GM12874 (cell line): ENCODE data around the gene OR2B2.

Source experiments
- CTCF ChIP-seq: IDR thresholded peaks from 2 replicates; pipeline ENCODE4 v1.5.1; 2011; ENCODE audit warnings: low read depth, mild to moderate bottlenecking, control low read depth, low read length, moderate library complexity; ENCODE audit not compliant: insufficient read depth

The OR2B2 gene

DNA sequence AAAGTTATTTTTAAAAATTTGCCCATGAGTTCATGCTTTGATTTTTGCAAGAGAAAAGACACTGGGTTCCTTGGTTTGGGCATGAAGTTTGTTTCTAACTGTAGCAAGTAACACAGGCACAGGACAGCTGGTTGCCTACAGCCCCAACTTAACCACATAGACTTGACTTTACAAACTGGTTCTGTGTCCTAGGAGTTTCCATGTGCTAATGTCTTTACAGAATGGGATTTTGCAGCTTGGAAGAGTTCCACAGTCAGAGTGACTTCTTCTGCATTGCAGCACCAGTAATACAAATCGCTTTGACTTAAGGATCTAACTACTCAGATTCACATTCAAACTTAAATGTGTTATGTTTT lies 44.3 kb downstream of the OR2B2 start:
- no peak for TF ChIP-seq CTCF

DNA sequence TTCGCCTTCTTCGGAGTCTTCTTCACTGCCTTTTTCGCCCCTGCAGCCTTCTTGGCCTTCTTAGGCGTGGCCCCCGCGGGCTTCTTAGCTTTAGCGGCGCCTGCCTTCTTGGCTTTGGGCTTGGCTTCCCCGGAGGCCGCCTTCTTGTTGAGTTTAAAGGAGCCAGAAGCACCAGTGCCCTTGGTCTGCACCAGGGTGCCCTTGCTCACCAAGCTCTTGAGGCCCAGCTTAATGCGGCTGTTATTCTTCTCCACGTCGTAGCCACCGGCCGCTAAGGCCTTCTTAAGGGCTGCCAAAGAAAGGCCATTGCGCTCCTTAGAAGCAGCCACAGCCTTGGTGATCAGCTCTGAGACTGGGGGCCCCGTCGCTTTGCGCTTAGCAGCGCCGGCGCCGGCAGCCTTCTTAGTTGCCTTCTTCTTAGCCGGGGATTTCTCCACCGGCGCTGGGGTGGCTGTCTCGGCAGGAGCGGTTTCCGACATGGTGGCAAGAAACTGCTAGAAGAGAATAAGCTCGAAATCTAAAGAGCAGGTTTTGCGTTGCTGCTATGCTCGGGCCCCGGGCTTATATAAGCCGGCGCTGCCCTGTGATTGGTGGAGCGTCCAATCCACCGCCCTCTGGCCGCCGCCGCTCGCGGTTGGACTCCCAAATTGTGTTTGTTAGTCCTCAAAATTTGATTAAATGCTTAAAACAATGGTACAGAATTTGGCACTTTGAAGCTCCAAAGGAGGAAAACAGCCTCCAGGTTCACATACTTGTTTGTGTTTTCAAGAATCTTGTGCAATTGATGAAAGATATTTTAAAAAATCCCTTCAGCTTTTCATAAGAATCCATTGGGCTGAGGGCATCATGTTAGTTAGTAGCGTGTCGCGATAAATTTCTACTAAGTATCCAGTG lies 44.9 kb downstream of the OR2B2 start:
- no peak for TF ChIP-seq CTCF

DNA sequence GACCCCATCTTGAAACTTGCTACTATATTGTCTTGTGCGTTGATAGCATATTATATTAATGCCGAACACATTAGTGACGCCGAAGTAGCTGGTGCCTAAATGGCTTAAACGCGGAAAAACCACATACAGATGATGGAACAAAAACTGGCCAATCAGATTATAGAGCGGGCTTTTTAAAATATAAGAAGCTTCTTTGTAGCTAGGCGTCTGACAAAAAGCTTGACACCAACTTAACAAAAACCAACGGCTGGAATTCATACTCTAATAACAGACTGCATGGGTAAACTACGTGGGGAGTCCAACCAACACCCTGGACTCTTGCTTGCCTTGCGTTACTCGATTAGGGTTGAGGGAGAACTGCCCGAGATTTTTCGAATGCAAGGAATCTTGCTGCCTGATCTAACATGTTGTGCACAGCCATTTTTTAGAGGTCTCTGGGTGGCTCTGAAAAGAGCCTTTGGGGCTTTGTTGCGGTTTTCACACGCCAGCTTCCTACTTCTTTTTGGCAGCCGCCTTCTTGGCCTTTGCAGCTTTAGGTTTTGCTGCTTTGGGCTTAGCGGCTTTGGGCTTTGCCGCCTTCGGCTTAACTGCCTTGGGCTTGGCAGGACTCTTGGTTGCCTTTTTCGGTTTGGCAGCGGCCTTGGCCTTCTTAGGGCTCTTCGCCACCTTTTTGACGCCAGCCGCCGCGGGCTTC lies 45.7 kb downstream of the OR2B2 start:
- no peak for TF ChIP-seq CTCF

DNA sequence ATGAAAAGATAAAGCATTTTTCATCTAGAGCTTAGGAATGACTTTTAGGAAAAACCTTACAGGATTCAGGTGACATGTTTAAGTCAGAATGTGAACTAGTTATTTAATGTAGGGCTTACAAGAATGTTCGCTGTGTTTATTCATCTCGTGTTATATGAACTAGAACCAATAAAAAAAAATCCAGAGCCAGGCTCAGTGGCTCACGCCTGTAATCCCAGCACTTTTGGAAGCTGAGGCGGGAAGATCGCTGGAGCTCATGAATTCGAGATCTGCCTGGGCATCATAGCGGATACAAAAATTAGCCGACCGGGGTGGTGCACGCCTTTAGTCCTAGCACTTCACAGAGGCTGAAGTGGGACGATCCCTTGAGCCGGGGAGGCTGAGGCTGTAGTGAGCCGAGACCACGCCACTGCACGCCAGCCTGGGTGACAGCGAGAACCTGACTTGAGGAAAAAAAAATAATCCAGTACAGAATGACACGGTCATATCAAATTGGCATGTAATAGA lies 46.3 kb downstream of the OR2B2 start:
- TF ChIP-seq CTCF, result no peak

DNA sequence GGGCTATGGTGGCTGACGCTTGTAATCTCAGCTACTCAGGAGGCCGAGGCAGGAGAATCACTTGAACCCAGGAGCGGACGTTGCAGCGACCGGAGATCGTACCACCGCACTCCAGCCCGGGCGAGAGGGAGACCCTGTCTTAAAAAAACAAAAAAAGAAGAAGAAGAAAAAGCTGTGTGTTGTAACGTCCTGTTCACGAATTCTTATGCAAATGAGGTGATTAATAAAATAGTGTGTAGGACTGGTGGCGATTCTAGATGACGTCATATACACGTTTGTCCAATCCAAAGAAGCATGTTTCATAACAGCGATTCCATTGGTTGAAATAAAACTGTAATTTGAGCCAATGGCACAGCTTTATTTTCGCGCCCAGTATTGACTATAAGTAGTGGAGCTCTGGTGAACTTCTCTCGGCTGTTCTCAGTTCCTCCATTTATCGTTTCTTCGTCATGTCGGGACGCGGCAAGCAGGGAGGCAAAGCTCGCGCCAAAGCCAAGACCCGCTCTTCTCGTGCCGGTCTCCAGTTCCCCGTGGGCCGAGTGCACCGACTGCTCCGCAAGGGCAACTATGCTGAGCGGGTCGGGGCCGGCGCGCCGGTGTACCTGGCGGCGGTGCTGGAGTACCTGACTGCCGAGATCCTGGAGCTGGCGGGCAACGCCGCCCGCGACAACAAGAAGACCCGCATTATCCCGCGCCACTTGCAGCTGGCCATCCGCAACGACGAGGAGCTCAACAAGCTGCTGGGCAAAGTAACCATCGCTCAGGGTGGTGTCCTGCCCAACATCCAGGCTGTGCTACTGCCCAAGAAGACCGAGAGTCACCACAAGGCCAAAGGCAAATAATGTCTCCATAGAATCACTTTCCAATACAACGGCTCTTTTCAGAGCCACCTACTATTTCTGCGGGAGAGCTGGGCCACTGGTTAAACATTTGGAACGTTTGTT lies 47.0 kb downstream of the OR2B2 start:
- TF ChIP-seq CTCF, result no peak

DNA sequence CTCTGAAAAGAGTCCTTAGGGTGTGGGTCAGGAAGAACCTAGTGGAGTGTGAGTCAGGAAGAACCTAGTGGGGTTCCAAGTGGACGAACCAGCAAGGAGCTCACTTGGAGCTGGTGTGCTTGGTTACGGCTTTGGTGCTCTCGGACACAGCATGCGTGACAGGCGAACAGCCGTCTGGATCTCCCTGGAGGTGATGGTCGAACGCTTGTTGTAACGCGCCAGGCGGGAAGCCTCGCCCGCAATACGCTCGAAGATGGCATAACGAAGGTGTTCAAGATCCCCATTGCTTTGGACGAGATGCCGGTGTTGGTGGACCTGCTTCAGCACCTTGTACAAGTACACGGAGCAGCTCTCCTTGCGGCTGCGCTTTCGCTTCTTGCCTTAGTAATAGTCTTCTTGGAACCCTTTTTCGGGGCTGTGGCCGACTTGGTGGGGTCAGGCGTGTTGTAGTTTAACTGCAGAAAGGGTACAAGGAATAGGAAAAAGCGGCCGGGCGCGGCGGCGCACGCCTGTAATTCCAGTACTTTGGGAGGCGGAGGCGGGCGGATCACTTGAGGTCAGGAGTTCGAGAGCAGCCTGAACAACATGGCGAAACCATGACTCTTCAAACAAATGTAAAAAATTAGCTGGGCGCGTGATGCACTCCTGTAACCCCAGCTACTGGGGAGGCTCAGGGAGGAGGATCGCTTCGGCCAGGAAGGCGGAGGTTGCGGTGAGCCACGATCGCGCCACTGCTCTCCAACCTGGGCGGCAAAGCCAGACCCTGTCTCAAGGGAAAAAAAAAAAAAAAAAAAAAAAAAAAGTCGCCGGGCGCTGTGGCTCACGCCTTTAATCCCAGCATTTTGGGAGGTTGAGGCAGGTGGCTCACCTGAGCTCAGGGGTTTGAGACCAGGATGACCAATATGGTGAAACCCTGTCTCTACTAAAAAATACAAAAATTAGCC lies 48.0 kb downstream of the OR2B2 start:
- no peak for TF ChIP-seq CTCF
